Measurements from ENCODE around the gene ARSG. TPM values are rescaled to one million over a fixed set of nuclear protein-coding genes. Genes with fewer than 3 reads are reported as not detected.

Gene ARSG
- total and polyA plus RNA-seq, 2 of the 13 experiments (the other 11 are each of a cell fraction or from before 2014, with no cell fraction given) = 3.7 to 15.2 TPM

DNA sequence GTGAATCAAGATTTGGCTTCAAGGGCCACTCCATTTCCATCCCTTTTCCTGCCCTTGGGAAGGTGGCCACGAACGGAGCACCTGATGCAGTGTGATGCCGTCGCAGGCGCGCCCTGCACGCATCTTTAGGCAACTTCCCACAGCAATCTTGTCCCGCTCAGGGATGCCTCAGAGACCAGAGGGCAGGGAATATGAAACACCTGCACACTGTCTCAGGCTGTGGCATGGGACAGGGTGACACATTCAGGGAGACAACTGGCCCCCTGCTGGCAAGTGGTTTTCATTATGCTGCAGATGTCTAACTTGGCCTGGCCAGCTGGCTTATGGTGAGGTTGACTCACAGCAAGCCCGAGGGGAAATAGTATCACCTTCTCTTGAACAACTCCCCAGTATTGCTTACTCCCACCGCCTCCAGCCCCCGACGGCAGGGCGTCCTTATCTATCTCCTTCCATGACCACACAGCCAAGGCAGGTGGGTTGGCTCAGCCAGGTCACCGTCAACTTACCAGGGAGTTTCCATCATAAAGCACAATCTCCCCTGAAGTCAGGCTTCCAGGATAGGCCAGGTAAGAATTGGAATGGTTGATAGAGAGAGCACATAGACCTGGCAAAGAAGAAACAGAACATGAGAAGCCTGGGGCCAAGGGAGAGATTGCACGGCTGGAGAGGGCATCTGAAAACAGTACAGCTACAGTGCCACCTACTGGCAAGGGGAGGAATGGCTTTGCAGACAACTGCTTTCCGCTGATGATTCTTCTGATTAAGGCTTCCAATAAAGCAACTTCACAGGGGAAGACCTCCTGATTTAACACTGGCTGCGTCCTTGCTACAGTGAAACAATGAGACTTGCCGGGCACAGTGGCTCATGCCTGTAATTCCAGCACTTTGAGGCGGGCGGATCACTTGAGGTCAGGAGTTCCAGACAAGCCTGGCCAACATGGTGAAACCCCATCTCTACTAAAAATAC, 144.9 kb downstream of the ARSG start (continued):
- TF ChIP-seq MXD4 (CRISPR knock-in tag; IDR thresholded peaks at IDR 0.05) = 0 out of 2 replicates have a peak, but pooled peaks have one; percentile 23
- no peak for TF ChIP-seq FOXC1 (CRISPR knock-in tag; IDR thresholded peaks at IDR 0.05; ENCODE audit: borderline replicate concordance)
- peak; percentile 74; the same call in 1 of the 2 replicates for TF ChIP-seq KDM3A (CRISPR knock-in tag; IDR thresholded peaks at IDR 0.05; ENCODE audit: low read depth)
- no peak for TF ChIP-seq ZNF136 (CRISPR knock-in tag; IDR thresholded peaks at IDR 0.05; ENCODE audit: low read depth)
- no peak for TF ChIP-seq ZNF552 (CRISPR knock-in tag; IDR thresholded peaks at IDR 0.05; ENCODE audit: borderline replicate concordance)
- TF ChIP-seq, protein P1, sequence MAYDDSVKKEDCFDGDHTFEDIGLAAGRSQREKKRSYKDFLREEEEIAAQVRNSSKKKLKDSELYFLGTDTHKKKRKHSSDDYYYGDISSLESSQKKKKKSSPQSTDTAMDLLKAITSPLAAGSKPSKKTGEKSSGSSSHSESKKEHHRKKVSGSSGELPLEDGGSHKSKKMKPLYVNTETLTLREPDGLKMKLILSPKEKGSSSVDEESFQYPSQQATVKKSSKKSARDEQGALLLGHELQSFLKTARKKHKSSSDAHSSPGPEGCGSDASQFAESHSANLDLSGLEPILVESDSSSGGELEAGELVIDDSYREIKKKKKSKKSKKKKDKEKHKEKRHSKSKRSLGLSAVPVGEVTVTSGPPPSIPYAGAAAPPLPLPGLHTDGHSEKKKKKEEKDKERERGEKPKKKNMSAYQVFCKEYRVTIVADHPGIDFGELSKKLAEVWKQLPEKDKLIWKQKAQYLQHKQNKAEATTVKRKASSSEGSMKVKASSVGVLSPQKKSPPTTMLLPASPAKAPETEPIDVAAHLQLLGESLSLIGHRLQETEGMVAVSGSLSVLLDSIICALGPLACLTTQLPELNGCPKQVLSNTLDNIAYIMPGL (CRISPR knock-in tag; IDR thresholded peaks at IDR 0.05; ENCODE audit: borderline replicate concordance in 1 of 2, low read depth in 1 of 2) = peak in 1 of 2 experiments; percentile 68; a peak in 2 of 4 replicates
- peak; percentile 31; the same call in 1 of the 2 replicates for TF ChIP-seq BHLHE40 (IDR thresholded peaks at IDR 0.05; ENCODE audit: low read length)
- no peak for TF ChIP-seq FOXA1 (IDR thresholded peaks at IDR 0.05)
- TF ChIP-seq FOXA1 (CRISPR knock-in tag; IDR thresholded peaks at IDR 0.05) = peak; percentile 31; the same call in 1 of the 2 replicates
- no peak for TF ChIP-seq REL (CRISPR knock-in tag; conservative IDR thresholded peaks at IDR 0.05)
- peak; percentile 80 for TF ChIP-seq IRF2 (CRISPR knock-in tag; IDR thresholded peaks at IDR 0.05)
- no peak for TF ChIP-seq SP2 (CRISPR knock-in tag; IDR thresholded peaks at IDR 0.05)
- TF ChIP-seq ZNF605 (CRISPR knock-in tag; IDR thresholded peaks at IDR 0.05) = no peak
- TF ChIP-seq NR1H2 (CRISPR knock-in tag; IDR thresholded peaks at IDR 0.05; ENCODE audit: borderline replicate concordance, low read depth) = no peak
- TF ChIP-seq SMAD3 (CRISPR knock-in tag; IDR thresholded peaks at IDR 0.05) = peak; percentile 41; the same call in 1 of the 2 replicates
- no peak for TF ChIP-seq MATR3 (CRISPR knock-in tag; IDR thresholded peaks at IDR 0.05)
- 0 out of 2 replicates have a peak, but pooled peaks have one; percentile 70 for TF ChIP-seq ZBTB1 (CRISPR knock-in tag; IDR thresholded peaks at IDR 0.05; ENCODE audit: borderline replicate concordance)
- TF ChIP-seq SAP130 (CRISPR knock-in tag; IDR thresholded peaks at IDR 0.05; ENCODE audit: low read depth) = peak; percentile 61
- TF ChIP-seq, protein P2, sequence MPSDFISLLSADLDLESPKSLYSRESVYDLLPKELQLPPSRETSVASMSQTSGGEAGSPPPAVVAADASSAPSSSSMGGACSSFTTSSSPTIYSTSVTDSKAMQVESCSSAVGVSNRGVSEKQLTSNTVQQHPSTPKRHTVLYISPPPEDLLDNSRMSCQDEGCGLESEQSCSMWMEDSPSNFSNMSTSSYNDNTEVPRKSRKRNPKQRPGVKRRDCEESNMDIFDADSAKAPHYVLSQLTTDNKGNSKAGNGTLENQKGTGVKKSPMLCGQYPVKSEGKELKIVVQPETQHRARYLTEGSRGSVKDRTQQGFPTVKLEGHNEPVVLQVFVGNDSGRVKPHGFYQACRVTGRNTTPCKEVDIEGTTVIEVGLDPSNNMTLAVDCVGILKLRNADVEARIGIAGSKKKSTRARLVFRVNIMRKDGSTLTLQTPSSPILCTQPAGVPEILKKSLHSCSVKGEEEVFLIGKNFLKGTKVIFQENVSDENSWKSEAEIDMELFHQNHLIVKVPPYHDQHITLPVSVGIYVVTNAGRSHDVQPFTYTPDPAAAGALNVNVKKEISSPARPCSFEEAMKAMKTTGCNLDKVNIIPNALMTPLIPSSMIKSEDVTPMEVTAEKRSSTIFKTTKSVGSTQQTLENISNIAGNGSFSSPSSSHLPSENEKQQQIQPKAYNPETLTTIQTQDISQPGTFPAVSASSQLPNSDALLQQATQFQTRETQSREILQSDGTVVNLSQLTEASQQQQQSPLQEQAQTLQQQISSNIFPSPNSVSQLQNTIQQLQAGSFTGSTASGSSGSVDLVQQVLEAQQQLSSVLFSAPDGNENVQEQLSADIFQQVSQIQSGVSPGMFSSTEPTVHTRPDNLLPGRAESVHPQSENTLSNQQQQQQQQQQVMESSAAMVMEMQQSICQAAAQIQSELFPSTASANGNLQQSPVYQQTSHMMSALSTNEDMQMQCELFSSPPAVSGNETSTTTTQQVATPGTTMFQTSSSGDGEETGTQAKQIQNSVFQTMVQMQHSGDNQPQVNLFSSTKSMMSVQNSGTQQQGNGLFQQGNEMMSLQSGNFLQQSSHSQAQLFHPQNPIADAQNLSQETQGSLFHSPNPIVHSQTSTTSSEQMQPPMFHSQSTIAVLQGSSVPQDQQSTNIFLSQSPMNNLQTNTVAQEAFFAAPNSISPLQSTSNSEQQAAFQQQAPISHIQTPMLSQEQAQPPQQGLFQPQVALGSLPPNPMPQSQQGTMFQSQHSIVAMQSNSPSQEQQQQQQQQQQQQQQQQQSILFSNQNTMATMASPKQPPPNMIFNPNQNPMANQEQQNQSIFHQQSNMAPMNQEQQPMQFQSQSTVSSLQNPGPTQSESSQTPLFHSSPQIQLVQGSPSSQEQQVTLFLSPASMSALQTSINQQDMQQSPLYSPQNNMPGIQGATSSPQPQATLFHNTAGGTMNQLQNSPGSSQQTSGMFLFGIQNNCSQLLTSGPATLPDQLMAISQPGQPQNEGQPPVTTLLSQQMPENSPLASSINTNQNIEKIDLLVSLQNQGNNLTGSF (CRISPR knock-in tag; IDR thresholded peaks at IDR 0.05) = no peak
- no peak for TF ChIP-seq NBN (conservative IDR thresholded peaks at IDR 0.05)
- TF ChIP-seq, protein P3, sequence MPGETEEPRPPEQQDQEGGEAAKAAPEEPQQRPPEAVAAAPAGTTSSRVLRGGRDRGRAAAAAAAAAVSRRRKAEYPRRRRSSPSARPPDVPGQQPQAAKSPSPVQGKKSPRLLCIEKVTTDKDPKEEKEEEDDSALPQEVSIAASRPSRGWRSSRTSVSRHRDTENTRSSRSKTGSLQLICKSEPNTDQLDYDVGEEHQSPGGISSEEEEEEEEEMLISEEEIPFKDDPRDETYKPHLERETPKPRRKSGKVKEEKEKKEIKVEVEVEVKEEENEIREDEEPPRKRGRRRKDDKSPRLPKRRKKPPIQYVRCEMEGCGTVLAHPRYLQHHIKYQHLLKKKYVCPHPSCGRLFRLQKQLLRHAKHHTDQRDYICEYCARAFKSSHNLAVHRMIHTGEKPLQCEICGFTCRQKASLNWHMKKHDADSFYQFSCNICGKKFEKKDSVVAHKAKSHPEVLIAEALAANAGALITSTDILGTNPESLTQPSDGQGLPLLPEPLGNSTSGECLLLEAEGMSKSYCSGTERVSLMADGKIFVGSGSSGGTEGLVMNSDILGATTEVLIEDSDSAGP (CRISPR knock-in tag; IDR thresholded peaks at IDR 0.05; ENCODE audit: borderline replicate concordance) = peak; percentile 42; the same call in 1 of the 2 replicates
